PFSK-1 (cell line): ENCODE data around the gene NELFCD.

Experiments
- FOXP2 ChIP-seq: optimal IDR thresholded peaks from 2 replicates; pipeline ENCODE3; 2011; ENCODE audit warnings: borderline replicate concordance, control low read depth, inconsistent platforms; ENCODE audit not compliant: insufficient read depth; ENCODE audit errors: extremely low read length, extremely low read depth
- POLR2AphosphoS5 ChIP-seq: IDR thresholded peaks from 2 replicates; pipeline ENCODE4 v1.6.1; 2012; ENCODE audit warnings: low read depth, mild to moderate bottlenecking, control low read depth, low read length, moderate library complexity
- SIN3A ChIP-seq: IDR thresholded peaks from 2 replicates; pipeline ENCODE4 v1.6.1; 2012; ENCODE audit warnings: mild to moderate bottlenecking, low read length, moderate library complexity, borderline replicate concordance; ENCODE audit not compliant: insufficient read depth
- TAF1 ChIP-seq: IDR thresholded peaks from 2 replicates; pipeline ENCODE4 v1.6.1; 2012; ENCODE audit warnings: low read length, control low read depth, borderline replicate concordance; ENCODE audit not compliant: insufficient read depth
- TF ChIP-seq, protein P1 (sequence below), 2 experiments: IDR thresholded peaks; 2 replicates each; pipeline versions ENCODE4 v1.6.1 to v1.8.0; 2011 to 2012; ENCODE audit warnings: low read depth in 2 of 2, low read length in 2 of 2, control low read depth in 1 of 2, inconsistent platforms in 1 of 2, mild to moderate bottlenecking in 1 of 2, moderate library complexity in 1 of 2; ENCODE audit not compliant: insufficient read depth in 1 of 2

Gene NELFCD

DNA sequence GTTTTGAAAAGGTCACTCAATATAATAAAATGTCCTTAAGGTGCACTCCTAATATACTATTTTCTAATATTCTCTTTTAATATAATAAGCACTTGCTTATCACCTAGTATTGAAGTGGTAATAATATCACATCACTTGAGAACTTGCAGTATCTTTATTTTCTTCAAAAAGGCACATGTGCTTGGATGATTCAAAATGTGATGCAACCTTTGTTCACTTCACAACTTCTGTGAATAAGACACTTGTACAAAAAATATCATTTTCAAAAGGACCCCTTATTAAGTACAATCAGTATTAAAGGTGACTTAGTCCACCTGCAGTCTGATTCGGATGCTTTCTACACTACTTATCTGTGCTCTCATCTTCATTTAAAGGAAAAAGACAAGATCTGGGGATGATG, 58.2 kb downstream of the NELFCD start:
- no peak for TF ChIP-seq TAF1
- TF ChIP-seq FOXP2, result no peak
- no peak for TF ChIP-seq SIN3A
- TF ChIP-seq, protein P1, sequence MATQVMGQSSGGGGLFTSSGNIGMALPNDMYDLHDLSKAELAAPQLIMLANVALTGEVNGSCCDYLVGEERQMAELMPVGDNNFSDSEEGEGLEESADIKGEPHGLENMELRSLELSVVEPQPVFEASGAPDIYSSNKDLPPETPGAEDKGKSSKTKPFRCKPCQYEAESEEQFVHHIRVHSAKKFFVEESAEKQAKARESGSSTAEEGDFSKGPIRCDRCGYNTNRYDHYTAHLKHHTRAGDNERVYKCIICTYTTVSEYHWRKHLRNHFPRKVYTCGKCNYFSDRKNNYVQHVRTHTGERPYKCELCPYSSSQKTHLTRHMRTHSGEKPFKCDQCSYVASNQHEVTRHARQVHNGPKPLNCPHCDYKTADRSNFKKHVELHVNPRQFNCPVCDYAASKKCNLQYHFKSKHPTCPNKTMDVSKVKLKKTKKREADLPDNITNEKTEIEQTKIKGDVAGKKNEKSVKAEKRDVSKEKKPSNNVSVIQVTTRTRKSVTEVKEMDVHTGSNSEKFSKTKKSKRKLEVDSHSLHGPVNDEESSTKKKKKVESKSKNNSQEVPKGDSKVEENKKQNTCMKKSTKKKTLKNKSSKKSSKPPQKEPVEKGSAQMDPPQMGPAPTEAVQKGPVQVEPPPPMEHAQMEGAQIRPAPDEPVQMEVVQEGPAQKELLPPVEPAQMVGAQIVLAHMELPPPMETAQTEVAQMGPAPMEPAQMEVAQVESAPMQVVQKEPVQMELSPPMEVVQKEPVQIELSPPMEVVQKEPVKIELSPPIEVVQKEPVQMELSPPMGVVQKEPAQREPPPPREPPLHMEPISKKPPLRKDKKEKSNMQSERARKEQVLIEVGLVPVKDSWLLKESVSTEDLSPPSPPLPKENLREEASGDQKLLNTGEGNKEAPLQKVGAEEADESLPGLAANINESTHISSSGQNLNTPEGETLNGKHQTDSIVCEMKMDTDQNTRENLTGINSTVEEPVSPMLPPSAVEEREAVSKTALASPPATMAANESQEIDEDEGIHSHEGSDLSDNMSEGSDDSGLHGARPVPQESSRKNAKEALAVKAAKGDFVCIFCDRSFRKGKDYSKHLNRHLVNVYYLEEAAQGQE (IDR thresholded peaks at IDR 0.05; ENCODE audit: insufficient read depth in 1 of 2, low read depth in 2 of 2, low read length in 2 of 2), result no peak
- TF ChIP-seq POLR2AphosphoS5, result no peak

GRCh38 chr20:59040667-59041066, 59.6 kb downstream of the NELFCD start:
- TF ChIP-seq, protein P1 (IDR thresholded peaks at IDR 0.05; ENCODE audit: insufficient read depth in 1 of 2, low read depth in 2 of 2, low read length in 2 of 2), result no peak
- no peak for TF ChIP-seq POLR2AphosphoS5
- no peak for TF ChIP-seq TAF1
- no peak for TF ChIP-seq FOXP2
- TF ChIP-seq SIN3A, result no peak

GRCh38 chr20:59042151-59042795, 61.2 kb downstream of the NELFCD start, which contains the start of gene PRELID3B:
Gene PRELID3B, minus strand, starts transcription at chr20:59042786. Its CDS starts 56 bp downstream, at chr20:59042730.
- TF ChIP-seq, protein P1 (IDR thresholded peaks at IDR 0.05; ENCODE audit: insufficient read depth in 1 of 2, low read depth in 2 of 2, low read length in 2 of 2), result no peak
- TF ChIP-seq POLR2AphosphoS5 (no peak), FOXP2 (peak; percentile 52), SIN3A (no peak; the same call in 1 of the 2 replicates), TAF1 (no peak)

DNA sequence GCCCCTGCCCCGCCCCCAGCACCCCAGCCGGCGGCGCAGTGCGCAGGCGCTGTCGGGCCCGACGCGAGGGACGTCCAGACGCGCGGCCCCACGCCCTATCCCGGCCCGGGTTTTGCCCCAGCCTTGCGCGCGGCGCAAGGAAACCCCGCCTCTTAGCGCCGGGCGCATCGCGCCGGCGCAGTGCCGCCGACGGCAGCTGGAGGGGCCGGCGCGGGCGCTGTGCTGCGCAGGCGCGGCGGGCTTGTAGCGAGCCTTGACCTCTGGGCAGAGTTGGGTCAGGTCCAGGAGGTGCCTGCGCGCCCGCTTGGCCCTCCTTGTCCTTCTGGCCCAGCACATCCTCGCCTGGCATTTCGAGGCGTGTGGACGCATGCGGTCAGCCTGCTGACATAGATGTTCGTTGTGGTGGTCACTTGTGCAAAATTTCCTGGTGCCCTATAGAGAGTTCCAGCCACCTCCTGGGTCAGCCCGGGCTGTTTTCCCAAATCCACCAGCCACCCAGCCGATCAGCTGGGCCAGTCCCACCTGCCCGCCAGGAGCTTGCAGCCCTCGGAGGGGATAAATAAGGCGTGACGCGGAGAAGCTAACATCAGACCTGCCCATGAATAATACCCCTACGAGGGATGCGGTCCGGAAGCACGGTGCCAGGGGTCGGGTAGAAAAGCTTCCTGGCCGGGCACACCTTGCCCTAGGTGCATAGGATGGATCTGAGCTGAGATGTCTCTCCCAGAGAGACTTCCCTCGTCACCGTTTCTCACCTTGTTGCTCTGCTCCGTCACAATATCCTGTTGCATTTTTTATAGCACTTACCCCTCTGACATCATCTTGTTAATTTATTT, 62.0 kb downstream of the NELFCD start:
- TF ChIP-seq FOXP2, result no peak

DNA sequence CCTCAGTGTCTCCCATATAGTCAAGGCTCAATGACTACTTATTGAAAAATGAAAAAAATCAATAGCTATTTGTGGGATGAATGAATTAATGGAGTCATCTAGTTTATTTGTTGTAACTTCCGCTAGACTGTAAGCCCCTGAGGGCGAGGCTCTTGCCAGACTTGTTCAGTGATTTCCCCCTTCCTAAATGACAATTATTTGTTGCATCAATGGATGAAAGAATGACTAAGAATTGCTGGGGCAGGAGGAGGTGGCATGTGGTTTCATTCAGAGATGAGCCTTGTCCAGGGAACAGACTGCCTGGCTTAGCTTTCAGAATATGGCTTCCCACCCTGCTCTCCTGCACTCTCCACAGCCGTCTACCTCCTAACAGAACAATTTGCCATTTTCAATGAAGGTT, 62.6 kb downstream of the NELFCD start:
- TF ChIP-seq FOXP2 (no peak), SIN3A (peak; percentile 51; the same call in 1 of the 2 replicates), POLR2AphosphoS5 (peak; percentile 52), TAF1 (0 out of 2 replicates have a peak, but pooled peaks have one; percentile 45)
- TF ChIP-seq, protein P1 (IDR thresholded peaks at IDR 0.05; ENCODE audit: insufficient read depth in 1 of 2, low read depth in 2 of 2, low read length in 2 of 2), result no peak
